ENCODE data around the gene HEPHL1.

DNA sequence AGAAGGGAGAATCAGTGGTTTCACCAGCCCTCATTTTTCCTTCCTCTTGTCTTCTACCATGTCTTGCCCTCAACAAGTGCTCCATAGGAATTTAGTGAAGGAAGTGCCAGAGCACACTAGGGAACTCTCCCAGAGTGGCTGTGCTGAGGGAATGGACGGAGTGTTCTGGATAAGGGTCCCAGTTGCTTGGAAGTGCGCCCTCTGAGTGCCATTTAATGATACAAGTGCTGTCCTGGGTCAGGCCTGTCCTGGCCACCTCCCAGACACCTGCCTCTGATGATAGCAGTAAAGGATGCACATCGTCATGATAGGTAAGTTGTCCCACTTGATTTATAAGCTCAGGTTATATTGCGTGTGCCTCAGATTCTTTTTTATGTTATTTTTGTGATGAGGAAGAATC is 112.6 kb downstream of the HEPHL1 start:
- TF ChIP-seq, protein P1, sequence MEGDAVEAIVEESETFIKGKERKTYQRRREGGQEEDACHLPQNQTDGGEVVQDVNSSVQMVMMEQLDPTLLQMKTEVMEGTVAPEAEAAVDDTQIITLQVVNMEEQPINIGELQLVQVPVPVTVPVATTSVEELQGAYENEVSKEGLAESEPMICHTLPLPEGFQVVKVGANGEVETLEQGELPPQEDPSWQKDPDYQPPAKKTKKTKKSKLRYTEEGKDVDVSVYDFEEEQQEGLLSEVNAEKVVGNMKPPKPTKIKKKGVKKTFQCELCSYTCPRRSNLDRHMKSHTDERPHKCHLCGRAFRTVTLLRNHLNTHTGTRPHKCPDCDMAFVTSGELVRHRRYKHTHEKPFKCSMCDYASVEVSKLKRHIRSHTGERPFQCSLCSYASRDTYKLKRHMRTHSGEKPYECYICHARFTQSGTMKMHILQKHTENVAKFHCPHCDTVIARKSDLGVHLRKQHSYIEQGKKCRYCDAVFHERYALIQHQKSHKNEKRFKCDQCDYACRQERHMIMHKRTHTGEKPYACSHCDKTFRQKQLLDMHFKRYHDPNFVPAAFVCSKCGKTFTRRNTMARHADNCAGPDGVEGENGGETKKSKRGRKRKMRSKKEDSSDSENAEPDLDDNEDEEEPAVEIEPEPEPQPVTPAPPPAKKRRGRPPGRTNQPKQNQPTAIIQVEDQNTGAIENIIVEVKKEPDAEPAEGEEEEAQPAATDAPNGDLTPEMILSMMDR (IDR thresholded peaks at IDR 0.05 in 2 of 3, conservative IDR thresholded peaks at IDR 0.05 in 1 of 3; ENCODE audit: borderline replicate concordance in 1 of 3, insufficient read depth in 1 of 3, low read depth in 2 of 3, low read length in 2 of 3), result no peak
- TF ChIP-seq EZH2phosphoT487 (IDR thresholded peaks at IDR 0.05; ENCODE audit: borderline replicate concordance) (no peak), FOSL1 (IDR thresholded peaks at IDR 0.05; ENCODE audit: low read depth) (no peak), YY1 (IDR thresholded peaks at IDR 0.05; ENCODE audit: extremely low read depth, insufficient replicate concordance, low read depth, low read length) (no peak), ZNF274 (IDR thresholded peaks at IDR 0.05; ENCODE audit: low read depth, low read length) (no peak), RAD21 (IDR thresholded peaks at IDR 0.05; ENCODE audit: low read depth) (no peak), POLR2A (IDR thresholded peaks at IDR 0.05; ENCODE audit: borderline replicate concordance, extremely low read depth, insufficient read depth, insufficient read length) (no peak), EZH2 (IDR thresholded peaks at IDR 0.05) (no peak)
- TF ChIP-seq, protein P2, sequence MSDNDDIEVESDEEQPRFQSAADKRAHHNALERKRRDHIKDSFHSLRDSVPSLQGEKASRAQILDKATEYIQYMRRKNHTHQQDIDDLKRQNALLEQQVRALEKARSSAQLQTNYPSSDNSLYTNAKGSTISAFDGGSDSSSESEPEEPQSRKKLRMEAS (IDR thresholded peaks at IDR 0.05), result no peak

All from HCT116 (cell line).